ENCODE measurements around the gene NCBP3. TPM values are rescaled to one million over a fixed set of nuclear protein-coding genes. Genes with fewer than 3 reads are reported as not detected.

NCBP3 gene
- total and polyA plus RNA-seq, 2 of the 8 experiments (the other 6 are each of a cell fraction or from before 2014, with no cell fraction given), result 19.6 to 46.1 TPM

DNA sequence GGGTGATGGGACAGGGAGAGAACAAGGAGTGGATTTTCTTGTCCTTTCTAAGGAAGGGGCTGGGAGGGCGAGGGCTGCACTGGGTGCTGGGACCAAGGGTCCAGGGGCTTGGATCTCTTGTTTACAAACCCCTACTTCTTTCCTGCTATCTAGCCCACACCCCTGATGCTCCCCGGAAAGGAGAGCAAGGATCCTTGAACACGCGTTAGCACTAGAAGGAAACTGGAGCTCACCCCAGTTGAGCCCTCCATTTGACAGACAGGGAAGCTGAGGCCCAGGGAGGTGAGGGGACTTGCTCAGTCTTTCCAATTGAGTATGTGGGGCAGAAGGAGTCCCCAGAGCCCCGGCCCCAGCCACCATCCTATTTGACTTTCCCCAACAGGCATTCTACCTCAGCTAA, 40.5 kb downstream of the NCBP3 start:
- no peak for FAIRE-seq
- WGBS, 2 experiments (ENCODE audit: extremely low coverage in 1 of 2, insufficient coverage in 1 of 2, insufficient read length in 1 of 2, insufficient replicate concordance in 2 of 2, low coverage in 1 of 2, low lambda C conversion rate in 2 of 2, missing lambda C conversion rate in 1 of 2), result 71% methylated on average over 5 of the region's 5 CpGs; no CpG with 5 or more reads in 1 of the 2 experiments
- Histone ChIP-seq H3K18ac (ENCODE audit: extremely low read depth, low read length) (no peak overlapping the region), H3K27ac (ENCODE audit: low read depth, low read length) (no peak overlapping the region), H2BK5ac (ENCODE audit: low read depth, low read length) (no peak overlapping the region), H2BK120ac (replicated peaks; ENCODE audit: low read depth, low read length) (no peak overlapping the region), H2AFZ (ENCODE audit: low read length) (no peak overlapping the region), H3K23me2 (ENCODE audit: low read depth, low read length) (no peaks in the 10 kb centered on the region), H3K36me3 (ENCODE audit: control insufficient read depth in 2 of 4, insufficient read depth in 4 of 4, low read length in 3 of 4) (peaks cover 4 to 34% (median 13%) of the 10 kb centered on the region in 4 experiments; a peak in 6 of 8 replicates), H3K23ac (ENCODE audit: insufficient read length) (no peak overlapping the region), H4K8ac (ENCODE audit: extremely low read depth, insufficient read depth, low read length) (peak overlapping the region; percentile 75; the same call in 1 of the 2 replicates), H3K56ac (replicated peaks; ENCODE audit: insufficient read length, low read depth, low read length) (no peak overlapping the region), H4K5ac (ENCODE audit: insufficient read length, low read depth, low read length) (no peak overlapping the region), H2BK20ac (ENCODE audit: low read length) (no peak overlapping the region), H3K4me2 (ENCODE audit: insufficient read depth in 1 of 2, low read depth in 2 of 2, low read length in 2 of 2) (no peak overlapping the region), H3K27me3 (replicated peaks in 1 of 4; ENCODE audit: control insufficient read depth in 3 of 4, extremely low read depth in 1 of 4, insufficient read depth in 3 of 4, low read length in 3 of 4) (no peaks in the 10 kb centered on the region), H3K79me1 (ENCODE audit: low read depth, low read length) (no peaks in the 10 kb centered on the region), H3K14ac (ENCODE audit: insufficient read length) (no peak overlapping the region), H4K20me1 (replicated peaks in 1 of 2; ENCODE audit: control insufficient read depth in 1 of 2, insufficient read depth in 2 of 2, low read length in 2 of 2) (peaks cover 0 to 4% of the 10 kb centered on the region in 2 experiments), H4K91ac (replicated peaks; ENCODE audit: insufficient read length, low read length) (no peak overlapping the region), H3K4me1 (replicated peaks in 1 of 4; ENCODE audit: control insufficient read depth in 3 of 4, insufficient read depth in 4 of 4, low read length in 3 of 4) (no peaks in the 10 kb centered on the region; a peak in 1 of 7 replicates), H2BK15ac (ENCODE audit: low read length) (no peak overlapping the region), H2AK5ac (ENCODE audit: low read depth, low read length) (no peak overlapping the region), H3K4ac (replicated peaks; ENCODE audit: insufficient read length, low read depth, low read length) (no peak overlapping the region), H3K9ac (replicated peaks in 1 of 4; ENCODE audit: extremely low read depth in 1 of 4, low read depth in 3 of 4, low read length in 3 of 4) (no peak overlapping the region), H3K4me3 (ENCODE audit: extremely low read depth in 1 of 4, insufficient read depth in 2 of 4, low read depth in 3 of 4, low read length in 4 of 4) (no peak overlapping the region), H2BK12ac (ENCODE audit: low read depth, low read length) (no peak overlapping the region), H3K79me2 (ENCODE audit: control insufficient read depth in 1 of 2, insufficient read depth in 2 of 2, low read length in 2 of 2) (no peaks in the 10 kb centered on the region), H3K9me3 (ENCODE audit: insufficient read depth in 2 of 2, low read depth in 1 of 2, low read length in 1 of 2) (no peaks in the 10 kb centered on the region)
- ChIA-PET CTCF (ENCODE audit: partially characterized antibody) (interaction anchor here (0.7 to 5.0 kb wide), 5 partner anchors 36 to 177 kb away, joined by 3 to 20 read pairs (median 5); no protein-coding TSS in a partner anchor), POLR2A (ENCODE audit: partially characterized antibody) (interaction anchor here (0.7 to 2.2 kb wide), 3 partner anchors 68 to 157 kb away, joined by 3 to 9 read pairs (median 4); no protein-coding TSS in a partner anchor)
- no peak for DNase-seq (ENCODE audit: low read depth in 1 of 2, low spot score in 2 of 2)
- TF ChIP-seq ATF2 (IDR thresholded peaks at IDR 0.05; ENCODE audit: low read length) (no peak), CBX5 (IDR thresholded peaks at IDR 0.05; ENCODE audit: low read depth, low read length) (no peak), HDAC6 (IDR thresholded peaks at IDR 0.05; ENCODE audit: low read depth, low read length) (no peak)
